NOMO-1 treated with dmso at 0.1 percent for 144 hours (cell line): ENCODE data around the gene SORT1.
A peak's percentile ranks its signal among the peaks of the same experiment; 100 is the strongest.
"Not testable (repeated sequence)": the region's sequence is repeated elsewhere in the genome, so short reads cannot be mapped to it uniquely, and the experiment has no call there.

Experiments used
- DNase-seq: peaks from one replicate; lab custom pipeline; 2025; ENCODE audit not compliant: unreplicated experiment; lab: John Stamatoyannopoulos, UW

The SORT1 gene

GRCh38 chr1:109383087-109383779 lies 14.5 kb downstream of the SORT1 start:
- DNase-seq = no peak

GRCh38 chr1:109381573-109381972 lies 16.1 kb downstream of the SORT1 start:
- no peak for DNase-seq

GRCh38 chr1:109379907-109380306 lies 17.8 kb downstream of the SORT1 start:
- DNase-seq = no peak

- DNase-seq = no peak
Observed at GRCh38 chr1:109379422-109379821, 18.3 kb downstream of the SORT1 start.

- no peak for DNase-seq
Observed at GRCh38 chr1:109377698-109378097, 20.0 kb downstream of the SORT1 start.

GRCh38 chr1:109373696-109374095 lies 24.0 kb downstream of the SORT1 start:
- not testable (repeated sequence) for DNase-seq

GRCh38 chr1:109373126-109373525 lies 24.6 kb downstream of the SORT1 start:
- DNase-seq = no peak

- no peak for DNase-seq
Observed at GRCh38 chr1:109372281-109372680, 25.4 kb downstream of the SORT1 start.

GRCh38 chr1:109371341-109371739 lies 26.4 kb downstream of the SORT1 start:
- DNase-seq = peak; percentile 43

GRCh38 chr1:109370712-109371340 lies 26.9 kb downstream of the SORT1 start:
- DNase-seq = peak; percentile 14

GRCh38 chr1:109369167-109369746 lies 28.5 kb downstream of the SORT1 start:
- no peak for DNase-seq

GRCh38 chr1:109368464-109368863 lies 29.3 kb downstream of the SORT1 start:
- DNase-seq = no peak

GRCh38 chr1:109367626-109368025 lies 30.1 kb downstream of the SORT1 start:
- no peak for DNase-seq

GRCh38 chr1:109365642-109366204 lies 32.0 kb downstream of the SORT1 start:
- DNase-seq = no peak

GRCh38 chr1:109361649-109362048 lies 36.1 kb downstream of the SORT1 start:
- no peak for DNase-seq

- DNase-seq = no peak
Observed at GRCh38 chr1:109361069-109361468, 36.6 kb downstream of the SORT1 start.

GRCh38 chr1:109357616-109358015 lies 40.1 kb downstream of the SORT1 start:
- no peak for DNase-seq

- no peak for DNase-seq
Observed at GRCh38 chr1:109356915-109357314, 40.8 kb downstream of the SORT1 start.

GRCh38 chr1:109356505-109356904 lies 41.2 kb downstream of the SORT1 start:
- no peak for DNase-seq

- no peak for DNase-seq
Observed at GRCh38 chr1:109354929-109355328, 42.8 kb downstream of the SORT1 start.

GRCh38 chr1:109351457-109351856 lies 46.3 kb downstream of the SORT1 start:
- no peak for DNase-seq

GRCh38 chr1:109350655-109351054 lies 47.1 kb downstream of the SORT1 start:
- no peak for DNase-seq
